Upper lobe of left lung (tissue), 6 donors: ENCODE data around the gene REV3L. TPM values are rescaled to one million over a fixed set of nuclear protein-coding genes. Genes with fewer than 3 reads are reported as not detected.

Experiments used
- ATAC-seq, 2 donors: fragments of 200-7000 bp; cut with Tn5 transposase; one replicate each; pipeline ENCODE4 v1.9.1; 2022; ENCODE audit warnings: mild to moderate bottlenecking in 2 of 2, moderate library complexity in 2 of 2; ENCODE audit not compliant: low FRiP score in 2 of 2
- DNase-seq, 2 donors: peaks; one replicate each; pipeline ENCODE4 v3.0.0-alpha.2; 2019 to 2020
- H3K27ac ChIP-seq, 4 donors: fragments of 200-600 bp; sonication (generic); one replicate each; pipeline ENCODE4 v1.5.1; 2016 to 2019
- H3K27me3 ChIP-seq, 4 donors: fragments of 200-600 bp; sonication (generic); one replicate each; pipeline ENCODE4 v1.5.1; 2017 to 2019
- H3K36me3 ChIP-seq, 4 donors: fragments of 200-600 bp; sonication (generic); one replicate each; pipeline ENCODE4 v1.5.1; 2016 to 2019
- H3K4me1 ChIP-seq, 4 donors: fragments of 200-600 bp; sonication (generic); one replicate each; pipeline ENCODE4 v1.5.1; 2018 to 2019
- H3K4me3 ChIP-seq, 4 donors: fragments of 200-600 bp; sonication (generic); one replicate each; pipeline ENCODE4 v1.5.1; 2017 to 2019; ENCODE audit warnings: mild to moderate bottlenecking in 2 of 4, moderate library complexity in 1 of 4
- H3K9me3 ChIP-seq, 4 donors: fragments of 200-600 bp; sonication (generic); one replicate each; pipeline ENCODE4 v1.5.1; 2018 to 2019
- CTCF ChIP-seq, 6 experiments: fragments of 450-650 bp in 4 of 6; fragments of 200-600 bp in 2 of 6; sonication (generic) in 2 of 6; IDR thresholded peaks; one replicate each; pipeline ENCODE4 v1.5.1; 2016 to 2019; ENCODE audit warnings: antibody characterized with exemption in 6 of 6
- EP300 ChIP-seq, 4 donors: sonication (generic); formaldehyde crosslinking; IDR thresholded peaks; one replicate each; pipeline ENCODE4 v1.5.1; 2017; ENCODE audit warnings: antibody characterized with exemption in 4 of 4, control low read depth in 2 of 4
- POLR2A ChIP-seq, 4 donors: fragments of 450-650 bp; IDR thresholded peaks; one replicate each; pipeline ENCODE4 v1.5.1; 2016 to 2017; ENCODE audit warnings: antibody characterized with exemption in 4 of 4, mild to moderate bottlenecking in 2 of 4
- POLR2AphosphoS5 ChIP-seq, 2 donors: sonication (generic); formaldehyde crosslinking; IDR thresholded peaks; one replicate each; pipeline ENCODE4 v1.5.1; 2017; ENCODE audit warnings: antibody characterized with exemption in 2 of 2
- WGBS, 2 donors: methylation state at CpG; one replicate each; pipeline ENCODE4 v1.1.5; 2017 to 2018; 5-methylcytosine and 5-hydroxymethylcytosine counted together
- total RNA-seq, 6 donors: library from RNA; depleted of rRNA in 4 of 6; stranded (reverse); fragments of >200 nt in 4 of 6; gene quantifications; one replicate each; pipeline versions ENCODE4 v1.1.0 to v1.2.1, GENCODE V29; 2016 to 2021
- donor health status: DM: no; HTN: no; CAD: no; lungs with moderate emphysema.
- donor health status: DM: no; HTN: yes; CAD: no; lungs with severe emphysema.

The REV3L gene
- total RNA-seq, 6 donors from 2014 or later = 29.7 to 106 (median 38.0) TPM

GRCh38 chr6:111430605-111431376 lies 52.2 kb downstream of the REV3L start:
- H3K4me1 ChIP-seq = peaks cover 8 to 25% (median 10%) of the 10 kb centered on the region in 4 donors
- ATAC-seq (no peak), DNase-seq (no peak)
- no peaks in the 10 kb centered on the region for H3K27me3 ChIP-seq
- H3K9me3 ChIP-seq = peaks cover 0 to 3% (median 1%) of the 10 kb centered on the region in 4 donors
- no peak overlapping the region for H3K27ac ChIP-seq
- H3K4me3 ChIP-seq = no peak overlapping the region
- 94 to 96% methylated on average over 11 of the region's 11 CpGs for WGBS, 2 donors
- peaks cover 0 to 3% (median 0%) of the 10 kb centered on the region in 4 donors for H3K36me3 ChIP-seq
- TF ChIP-seq POLR2AphosphoS5 (IDR thresholded peaks at IDR 0.05) (no peak), CTCF (IDR thresholded peaks at IDR 0.05) (no peak), EP300 (IDR thresholded peaks at IDR 0.05) (no peak), POLR2A (IDR thresholded peaks at IDR 0.05) (no peak)

GRCh38 chr6:111429571-111429970 lies 53.4 kb downstream of the REV3L start:
- TF ChIP-seq POLR2AphosphoS5 (IDR thresholded peaks at IDR 0.05) (no peak), EP300 (IDR thresholded peaks at IDR 0.05) (no peak), CTCF (IDR thresholded peaks at IDR 0.05) (no peak), POLR2A (IDR thresholded peaks at IDR 0.05) (no peak)
- no peak overlapping the region for H3K27ac ChIP-seq
- 95 to 98% methylated on average over 19 of the region's 19 CpGs for WGBS, 2 donors
- peaks cover 0 to 3% (median 0%) of the 10 kb centered on the region in 4 donors for H3K36me3 ChIP-seq
- ATAC-seq = no peak
- peak in 1 of 2 donors; percentile 48 for DNase-seq
- H3K27me3 ChIP-seq = no peaks in the 10 kb centered on the region
- no peak overlapping the region for H3K4me3 ChIP-seq
- peaks cover 9 to 28% (median 14%) of the 10 kb centered on the region in 4 donors for H3K4me1 ChIP-seq
- peaks cover 0 to 3% (median 1%) of the 10 kb centered on the region in 4 donors for H3K9me3 ChIP-seq

GRCh38 chr6:111428811-111429210 lies 54.2 kb downstream of the REV3L start:
- Histone ChIP-seq H3K9me3 (peaks cover 0 to 3% (median 1%) of the 10 kb centered on the region in 4 donors), H3K4me3 (no peak overlapping the region), H3K4me1 (peaks cover 17 to 35% (median 22%) of the 10 kb centered on the region in 4 donors), H3K27ac (no peak overlapping the region), H3K27me3 (no peaks in the 10 kb centered on the region), H3K36me3 (peaks cover 0 to 3% (median 0%) of the 10 kb centered on the region in 4 donors)
- WGBS, 2 donors = 55 to 74% methylated on average over 1 of the region's 1 CpG
- ATAC-seq (no peak), DNase-seq (no peak)
- TF ChIP-seq POLR2AphosphoS5 (IDR thresholded peaks at IDR 0.05) (no peak), POLR2A (IDR thresholded peaks at IDR 0.05) (no peak), CTCF (IDR thresholded peaks at IDR 0.05) (no peak), EP300 (IDR thresholded peaks at IDR 0.05) (no peak)

- Histone ChIP-seq H3K4me3 (no peak overlapping the region), H3K9me3 (peaks cover 0 to 3% (median 1%) of the 10 kb centered on the region in 4 donors), H3K4me1 (peaks cover 18 to 37% (median 25%) of the 10 kb centered on the region in 4 donors), H3K36me3 (peaks cover 0 to 3% (median 0%) of the 10 kb centered on the region in 4 donors), H3K27me3 (no peaks in the 10 kb centered on the region), H3K27ac (no peak overlapping the region)
- ATAC-seq = peak; percentile 22 to 47
- 68 to 70% methylated on average over 5 of the region's 5 CpGs for WGBS, 2 donors
- DNase-seq = no peak
- no peak for TF ChIP-seq EP300 (IDR thresholded peaks at IDR 0.05)
- no peak for TF ChIP-seq CTCF (IDR thresholded peaks at IDR 0.05)
- no peak for TF ChIP-seq POLR2AphosphoS5 (IDR thresholded peaks at IDR 0.05)
- TF ChIP-seq POLR2A (IDR thresholded peaks at IDR 0.05) = no peak
These were observed 55.5 kb downstream of the REV3L start for GRCh38 chr6:111427341-111428116.
